Duodenal mucosa (tissue), 2 donors: ENCODE results near the gene ARFRP1.

Experiments
- H3K27ac ChIP-seq: one replicate; pipeline ENCODE4 v1.7.0; 2013; ENCODE audit warnings: low read depth, low read length
- H3K27me3 ChIP-seq, 2 donors: one replicate each; pipeline ENCODE4 v1.7.0; 2013; ENCODE audit warnings: low read length in 2 of 2, control low read depth in 1 of 2; ENCODE audit not compliant: insufficient read depth in 2 of 2, control insufficient read depth in 1 of 2
- H3K36me3 ChIP-seq, 2 donors: one replicate each; pipeline ENCODE4 v1.7.0; 2013; ENCODE audit warnings: low read length in 2 of 2, control low read depth in 1 of 2; ENCODE audit not compliant: insufficient read depth in 2 of 2, control insufficient read depth in 1 of 2
- H3K4me1 ChIP-seq, 2 donors: one replicate each; pipeline ENCODE4 v1.7.0; 2013; ENCODE audit warnings: low read length in 2 of 2, control low read depth in 1 of 2; ENCODE audit not compliant: insufficient read depth in 2 of 2, control insufficient read depth in 1 of 2
- H3K4me3 ChIP-seq, 2 donors: one replicate each; pipeline ENCODE4 v1.7.0; 2013; ENCODE audit warnings: low read length in 2 of 2, low read depth in 1 of 2
- H3K9ac ChIP-seq, 2 donors: one replicate each; pipeline ENCODE4 v1.7.0; 2013; ENCODE audit warnings: low read length in 2 of 2, low read depth in 1 of 2
- H3K9me3 ChIP-seq, 2 donors: one replicate each; pipeline ENCODE4 v1.7.0; 2013; ENCODE audit warnings: low read length in 2 of 2, control low read depth in 1 of 2; ENCODE audit not compliant: control insufficient read depth in 1 of 2

Gene ARFRP1

DNA sequence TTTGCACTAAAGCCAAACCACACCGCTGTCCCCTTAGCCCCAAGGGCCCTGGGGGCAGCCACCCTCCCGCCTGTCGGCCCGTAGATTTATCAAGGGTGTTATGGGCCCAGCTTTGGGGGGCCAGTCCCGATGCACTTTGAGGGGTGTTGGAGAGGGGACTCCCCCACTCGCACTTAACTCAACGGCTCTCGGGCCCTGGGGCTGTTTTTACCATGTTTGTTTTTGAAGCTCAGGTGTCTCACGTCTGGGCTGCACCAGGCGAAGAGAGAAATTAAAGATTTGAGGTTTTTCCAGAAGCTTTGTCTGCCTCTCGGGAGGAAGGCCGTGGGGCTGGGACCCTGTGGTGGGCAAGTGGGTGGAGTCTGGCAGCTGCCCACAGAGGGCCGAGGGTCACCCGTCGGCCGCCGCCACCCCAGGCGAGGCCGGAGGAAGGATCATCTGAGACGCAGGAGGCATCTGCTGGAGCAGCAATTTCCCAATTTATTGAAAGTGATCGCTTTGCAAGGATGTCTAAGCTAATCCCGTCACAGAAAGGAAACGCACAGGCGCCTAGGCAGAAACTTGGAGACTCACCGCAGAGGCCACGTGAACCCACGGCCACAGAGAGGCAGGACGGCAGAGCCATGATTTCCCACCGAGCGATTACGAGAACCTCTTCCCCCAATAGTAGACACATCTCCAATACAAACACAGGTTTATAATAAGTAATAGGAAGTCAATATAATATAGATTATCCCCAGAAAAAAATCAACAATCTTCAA is 35.6 kb upstream of the ARFRP1 start:
- H3K4me1 ChIP-seq: peaks cover 3 to 19% of the 10 kb centered on the region in 2 donors
- no peaks in the 10 kb centered on the region for H3K27me3 ChIP-seq
- no peak overlapping the region for H3K4me3 ChIP-seq
- no peaks in the 10 kb centered on the region for H3K9me3 ChIP-seq
- no peak overlapping the region for H3K27ac ChIP-seq
- no peak overlapping the region for H3K9ac ChIP-seq
- H3K36me3 ChIP-seq: peaks cover 0 to 4% of the 10 kb centered on the region in 2 donors

DNA sequence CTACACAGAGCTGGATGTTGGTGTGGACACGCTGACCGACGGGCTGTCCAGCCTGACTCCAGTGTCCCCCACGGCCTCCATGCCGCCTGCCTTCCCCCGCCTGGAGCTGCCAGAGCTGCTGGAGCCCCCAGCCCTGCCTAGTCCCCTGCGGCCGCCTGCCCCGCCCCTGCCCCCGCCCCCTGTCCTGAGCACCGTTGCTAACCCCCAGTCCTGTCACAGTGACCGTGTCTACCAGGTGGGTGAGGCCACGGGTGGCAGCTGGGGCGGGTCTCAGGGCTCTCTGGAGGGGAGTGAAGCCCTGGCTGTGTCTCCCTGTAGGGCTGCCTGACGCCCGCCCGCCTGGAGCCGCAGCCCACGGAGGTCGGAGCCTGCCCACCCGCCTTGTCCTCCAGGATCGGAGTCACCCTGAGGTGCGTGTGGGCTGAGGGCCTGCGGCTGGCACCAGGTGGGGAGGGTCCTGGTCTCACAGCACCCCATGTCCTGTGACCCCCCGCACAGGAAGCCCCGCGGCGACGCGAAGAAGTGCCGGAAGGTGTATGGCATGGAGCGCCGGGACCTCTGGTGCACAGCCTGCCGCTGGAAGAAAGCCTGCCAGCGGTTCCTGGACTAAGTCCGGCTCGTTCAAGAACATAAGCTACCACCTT is 34.7 kb upstream of the ARFRP1 start:
- Histone ChIP-seq H3K27me3 (no peaks in the 10 kb centered on the region), H3K9ac (no peak overlapping the region), H3K27ac (no peak overlapping the region), H3K36me3 (peaks cover 0 to 4% of the 10 kb centered on the region in 2 donors), H3K9me3 (no peaks in the 10 kb centered on the region), H3K4me3 (no peak overlapping the region), H3K4me1 (peaks cover 8 to 24% of the 10 kb centered on the region in 2 donors)

DNA sequence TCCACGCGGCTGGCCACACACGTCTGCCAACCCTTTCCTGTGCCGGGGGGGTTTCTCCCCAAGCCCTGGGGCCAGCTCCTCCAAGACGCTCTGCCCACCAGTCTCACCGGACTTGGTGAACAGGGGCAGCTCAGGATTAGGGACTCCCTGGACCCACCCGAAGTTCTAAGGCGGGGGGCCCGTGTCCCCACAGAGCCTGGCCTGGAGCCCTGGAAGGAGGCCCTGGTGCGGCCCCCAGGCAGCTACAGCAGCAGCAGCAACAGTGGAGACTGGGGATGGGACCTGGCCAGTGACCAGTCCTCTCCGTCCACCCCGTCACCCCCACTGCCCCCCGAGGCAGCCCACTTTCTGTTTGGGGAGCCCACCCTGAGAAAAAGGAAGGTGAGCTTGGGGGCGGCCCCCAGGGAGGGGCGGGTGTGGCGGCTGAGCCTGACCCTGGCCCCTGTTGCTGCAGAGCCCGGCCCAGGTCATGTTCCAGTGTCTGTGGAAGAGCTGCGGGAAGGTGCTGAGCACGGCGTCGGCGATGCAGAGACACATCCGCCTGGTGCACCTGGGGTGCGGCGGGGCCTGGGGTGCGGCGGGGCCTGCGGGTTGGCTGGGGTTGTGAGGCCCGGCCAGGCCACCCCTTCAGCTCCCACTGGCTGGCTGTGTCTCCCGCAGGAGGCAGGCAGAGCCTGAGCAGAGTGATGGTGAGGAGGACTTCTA is 34.1 kb upstream of the ARFRP1 start:
- no peaks in the 10 kb centered on the region for H3K9me3 ChIP-seq
- H3K4me1 ChIP-seq: peaks cover 13 to 30% of the 10 kb centered on the region in 2 donors
- peaks cover 0 to 4% of the 10 kb centered on the region in 2 donors for H3K36me3 ChIP-seq
- H3K27ac ChIP-seq: no peak overlapping the region
- H3K27me3 ChIP-seq: no peaks in the 10 kb centered on the region
- peak overlapping the region in 1 of 2 donors; percentile 62 for H3K4me3 ChIP-seq
- H3K9ac ChIP-seq: no peak overlapping the region

DNA sequence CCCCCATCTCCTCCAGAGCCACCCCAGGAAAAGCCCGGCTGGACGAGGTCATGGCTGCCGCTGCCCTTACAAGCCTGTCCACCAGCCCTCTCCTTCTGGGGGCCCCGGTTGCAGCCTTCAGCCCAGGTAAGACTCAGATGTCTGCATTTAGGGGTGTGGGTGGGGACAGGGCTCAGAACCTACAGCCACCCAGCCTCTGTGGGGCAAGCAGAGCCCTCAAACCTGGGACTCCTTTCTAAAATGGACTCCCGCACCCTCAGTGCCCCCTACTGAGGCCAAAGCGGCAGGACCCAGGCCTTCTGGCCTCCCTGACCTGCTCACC is 33.5 kb upstream of the ARFRP1 start:
- Histone ChIP-seq H3K27me3 (no peaks in the 10 kb centered on the region), H3K27ac (no peak overlapping the region), H3K4me3 (peak overlapping the region in 1 of 2 donors; percentile 62), H3K9me3 (no peaks in the 10 kb centered on the region), H3K36me3 (peaks cover 0 to 4% of the 10 kb centered on the region in 2 donors), H3K9ac (no peak overlapping the region), H3K4me1 (peaks cover 16 to 35% of the 10 kb centered on the region in 2 donors)

DNA sequence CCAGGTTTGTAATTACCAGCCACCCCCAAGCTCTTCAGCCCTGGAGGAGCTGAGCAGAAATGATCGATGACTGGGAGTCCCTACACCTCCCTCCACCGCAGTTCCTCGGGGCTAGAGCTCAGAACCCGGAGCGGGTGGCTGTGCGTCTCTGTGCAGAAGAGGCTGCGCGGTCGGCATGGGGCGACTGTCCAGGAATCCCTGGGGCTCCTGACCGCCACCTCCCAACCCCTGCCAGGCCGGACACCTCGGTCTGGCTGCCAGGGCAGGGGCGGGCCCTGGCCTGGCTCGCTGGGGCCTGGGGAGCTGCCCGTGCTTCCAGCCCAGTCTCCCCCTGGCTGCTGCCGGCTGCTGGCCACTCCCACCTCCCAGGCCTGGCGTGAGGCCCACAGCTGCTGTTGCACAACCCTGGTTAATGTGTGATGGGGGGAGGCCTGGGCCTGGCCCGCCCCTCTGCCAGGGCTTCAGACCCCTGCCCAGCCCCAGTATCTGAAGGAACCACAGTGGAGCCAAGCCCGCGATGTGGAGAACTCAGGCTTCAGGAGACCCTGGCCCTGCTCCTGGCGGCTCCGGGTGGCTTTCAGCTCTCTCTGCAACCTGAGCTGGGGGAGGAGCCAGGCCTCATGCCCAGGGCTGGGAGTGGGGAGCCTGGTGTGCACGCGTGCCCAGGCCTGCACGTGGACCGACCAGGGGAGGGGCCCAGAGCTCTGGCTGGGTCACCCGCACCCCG is 33.0 kb upstream of the ARFRP1 start:
- peaks cover 21 to 40% of the 10 kb centered on the region in 2 donors for H3K4me1 ChIP-seq

DNA sequence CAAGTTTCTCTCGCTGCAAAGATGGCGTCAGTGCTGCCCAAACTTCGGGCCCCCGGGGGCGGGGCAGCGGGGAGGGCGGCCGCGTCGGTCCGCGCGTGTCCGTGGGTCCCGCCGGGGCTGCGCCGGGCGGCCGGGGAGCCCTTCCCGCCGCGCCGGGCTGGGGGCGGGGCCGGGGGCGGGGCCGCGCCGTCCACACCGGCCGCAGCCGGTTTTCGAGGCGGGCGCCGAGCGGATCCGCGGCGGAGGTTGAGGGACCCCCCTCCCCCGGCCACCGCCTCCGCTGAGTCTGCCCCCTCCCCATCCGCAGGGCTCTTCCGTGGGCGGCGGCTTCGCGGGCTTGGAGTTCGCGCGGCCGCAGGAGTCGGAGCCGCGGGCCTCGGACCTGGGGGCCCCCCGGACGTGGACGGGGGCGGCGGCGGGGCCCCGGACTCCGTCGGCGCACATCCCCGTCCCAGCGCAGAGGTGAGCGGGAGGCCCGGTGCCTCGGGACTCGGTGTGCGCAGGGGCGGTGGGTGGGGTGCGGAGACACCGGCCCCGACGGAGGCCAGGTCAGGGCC is 32.4 kb upstream of the ARFRP1 start:
- Histone ChIP-seq H3K9me3 (no peaks in the 10 kb centered on the region), H3K27ac (peak overlapping the region; percentile 75), H3K9ac (peak overlapping the region; percentile 65 to 70), H3K27me3 (no peaks in the 10 kb centered on the region), H3K4me3 (peak overlapping the region; percentile 62 to 65), H3K36me3 (peaks cover 0 to 13% of the 10 kb centered on the region in 2 donors), H3K4me1 (peaks cover 24 to 45% of the 10 kb centered on the region in 2 donors)

More for the DNA sequence above, 33.0 kb upstream of the ARFRP1 start:
- Histone ChIP-seq H3K36me3 (peaks cover 0 to 6% of the 10 kb centered on the region in 2 donors), H3K27me3 (no peaks in the 10 kb centered on the region), H3K9me3 (no peaks in the 10 kb centered on the region), H3K27ac (peak overlapping the region; percentile 75), H3K9ac (peak overlapping the region; percentile 65 to 70), H3K4me3 (peak overlapping the region; percentile 62 to 65)

DNA sequence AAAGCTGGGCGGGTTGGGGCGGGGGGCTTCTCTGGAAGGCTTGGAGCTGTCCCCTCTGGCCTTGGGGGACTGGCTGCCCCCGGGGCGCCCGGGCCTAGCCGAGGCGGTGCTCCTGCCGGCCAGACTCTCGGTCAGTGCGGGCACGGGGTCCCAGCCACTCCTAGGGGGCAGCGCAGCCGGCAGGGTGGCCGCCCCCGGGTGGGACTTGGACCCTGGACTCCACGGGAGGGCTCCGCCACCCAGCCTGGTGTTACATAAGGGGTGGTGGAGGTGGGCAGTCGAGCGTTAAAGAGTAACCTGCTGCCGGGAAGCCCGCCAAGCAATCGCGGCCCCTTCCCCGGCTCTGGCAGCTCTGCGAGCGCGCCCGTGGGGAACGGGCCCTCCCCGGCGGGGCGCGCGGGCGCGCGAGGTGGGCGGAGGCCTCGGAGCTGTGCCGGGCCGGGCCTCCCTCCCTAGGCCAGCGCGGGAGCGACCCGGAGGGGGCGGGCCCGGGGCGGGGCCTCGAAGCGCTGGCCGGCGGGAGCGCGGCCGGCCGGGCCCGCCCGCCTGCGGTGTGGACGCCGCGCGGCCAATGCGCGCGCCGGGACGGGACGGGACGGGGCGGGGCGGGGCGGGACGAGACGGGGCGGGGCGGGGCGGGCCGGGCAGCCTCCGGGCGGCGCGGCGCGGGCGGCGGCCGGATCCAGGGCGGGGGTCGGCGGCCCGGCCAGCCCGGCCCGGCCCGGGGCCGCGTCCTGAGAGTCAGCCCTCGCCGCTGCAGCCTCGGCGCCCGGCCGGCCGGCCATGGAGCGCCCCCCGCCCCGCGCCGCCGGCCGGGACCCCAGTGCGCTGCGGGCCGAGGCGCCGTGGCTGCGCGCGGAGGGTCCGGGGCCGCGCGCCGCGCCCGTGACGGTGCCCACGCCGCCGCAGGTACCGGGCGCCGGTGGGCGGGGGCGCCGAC is 31.6 kb upstream of the ARFRP1 start, which contains the start of gene SLC2A4RG:
TSS of gene SLC2A4RG (plus strand) at position 647 of the 940 bp plus-strand sequence. CDS start at position 784, 137 bp downstream.
- peak within 1 kb of the TSS; percentile 75 for H3K27ac ChIP-seq
- H3K4me1 ChIP-seq: peaks cover 24 to 45% of the 10 kb centered on the region in 2 donors
- H3K9ac ChIP-seq: peak within 1 kb of the TSS; percentile 65 to 70
- H3K27me3 ChIP-seq: no peaks in the 10 kb centered on the region
- H3K9me3 ChIP-seq: no peaks in the 10 kb centered on the region
- peaks cover 0 to 20% of the 10 kb centered on the region in 2 donors for H3K36me3 ChIP-seq
- peak within 1 kb of the TSS; percentile 62 to 65 for H3K4me3 ChIP-seq

DNA sequence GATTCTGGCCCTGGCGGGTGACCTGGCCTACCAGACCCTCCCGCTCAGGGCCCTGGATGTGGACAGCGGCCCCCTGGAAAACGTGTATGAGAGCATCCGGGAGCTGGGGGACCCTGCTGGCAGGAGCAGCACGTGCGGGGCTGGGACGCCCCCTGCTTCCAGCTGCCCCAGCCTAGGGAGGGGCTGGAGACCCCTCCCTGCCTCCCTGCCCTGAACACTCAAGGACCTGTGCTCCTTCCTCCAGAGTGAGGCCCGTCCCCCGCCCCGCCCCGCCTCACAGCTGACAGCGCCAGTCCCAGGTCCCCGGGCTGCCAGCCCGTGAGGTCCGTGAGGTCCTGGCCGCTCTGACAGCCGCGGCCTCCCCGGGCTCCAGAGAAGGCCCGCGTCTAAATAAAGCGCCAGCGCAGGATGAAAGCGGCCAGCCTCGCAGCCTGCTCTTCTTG is 30.9 kb upstream of the ARFRP1 start:
- H3K9me3 ChIP-seq: no peaks in the 10 kb centered on the region
- H3K4me1 ChIP-seq: peaks cover 24 to 45% of the 10 kb centered on the region in 2 donors
- no peak overlapping the region for H3K9ac ChIP-seq
- H3K27ac ChIP-seq: peak overlapping the region; percentile 66
- peaks cover 6 to 27% of the 10 kb centered on the region in 2 donors for H3K36me3 ChIP-seq
- peak overlapping the region; percentile 40 to 47 for H3K4me3 ChIP-seq
- no peaks in the 10 kb centered on the region for H3K27me3 ChIP-seq
